WTC11 (cell line): ENCODE data around the gene WNT7A. TPM values are rescaled to one million over a fixed set of nuclear protein-coding genes. Genes with fewer than 3 reads are reported as not detected.

ENCODE experiments used
- ATAC-seq: fragments of 200-7000 bp; cut with Tn5 transposase; 2 replicates; pipeline ENCODE4 v1.10.0; 2021; ENCODE audit warnings: mild to moderate bottlenecking, moderate library complexity
- CTCF ChIA-PET: fragments of 300-600 bp; sonication (Branson Sonifier 250); formaldehyde crosslinking; loops from one replicate; lab custom pipeline; 2021; ENCODE audit warnings: antibody characterized with exemption; lab: Charles Lee
- POLR2A ChIA-PET: fragments of 350-600 bp; sonication (Branson Sonifier 250); formaldehyde crosslinking; loops from one replicate; lab custom pipeline; 2021; ENCODE audit warnings: antibody characterized with exemption; lab: Charles Lee
- DNase-seq: peaks from one replicate; pipeline ENCODE4 v3.0.0; 2021; ENCODE audit warnings: low spot score
- H3K27ac Mint-ChIP-seq: 2 replicates; pipeline ENCODE4 v1.8.0; 2021; ENCODE audit warnings: mixed read lengths
- H3K27me3 Mint-ChIP-seq: 2 replicates; pipeline ENCODE4 v1.8.0; 2021; ENCODE audit warnings: low read depth, mild to moderate bottlenecking, moderate library complexity, mixed read lengths
- H3K36me3 Mint-ChIP-seq: 2 replicates; pipeline ENCODE4 v1.8.0; 2021; ENCODE audit warnings: mixed read lengths
- H3K4me1 Mint-ChIP-seq: 2 replicates; pipeline ENCODE4 v1.8.0; 2022; ENCODE audit warnings: mixed read lengths
- H3K4me3 Mint-ChIP-seq: 2 replicates; pipeline ENCODE4 v1.8.0; 2021; ENCODE audit warnings: mild to moderate bottlenecking, moderate library complexity, mixed read lengths
- H3K9me3 Mint-ChIP-seq: 2 replicates; pipeline ENCODE4 v1.8.0; 2021; ENCODE audit warnings: mixed read lengths
- ATF1 ChIP-seq: sonication (generic); formaldehyde crosslinking; IDR thresholded peaks from 2 replicates; pipeline ENCODE4 v1.8.1; 2023; ENCODE audit warnings: mild to moderate bottlenecking, moderate library complexity, missing genetic modification reagents
- CREB1 ChIP-seq: sonication (generic); formaldehyde crosslinking; IDR thresholded peaks from 2 replicates; pipeline ENCODE4 v1.8.0; 2023; ENCODE audit warnings: mild to moderate bottlenecking, missing genetic modification reagents
- ETV6 ChIP-seq: sonication (generic); formaldehyde crosslinking; IDR thresholded peaks from 2 replicates; pipeline ENCODE4 v1.8.1; 2022; ENCODE audit warnings: mild to moderate bottlenecking, missing genetic modification reagents
- FOXK1 ChIP-seq: sonication (generic); formaldehyde crosslinking; IDR thresholded peaks from 2 replicates; pipeline ENCODE4 v1.8.0; 2022; ENCODE audit warnings: mild to moderate bottlenecking, moderate library complexity, missing genetic modification reagents
- GRHL2 ChIP-seq: fragments of 250-450 bp; sonication (Bioruptor Pico); IDR thresholded peaks from 2 replicates; pipeline ENCODE4 v1.8.0; 2022; ENCODE audit warnings: mild to moderate bottlenecking, moderate library complexity; ENCODE audit not compliant: insufficient replicate concordance, severe bottlenecking
- JUN ChIP-seq: sonication (generic); formaldehyde crosslinking; IDR thresholded peaks from 2 replicates; pipeline ENCODE4 v1.8.0; 2023; ENCODE audit warnings: mild to moderate bottlenecking, missing genetic modification reagents
- MXD4 ChIP-seq: fragments of 250-450 bp; sonication (Bioruptor Pico); IDR thresholded peaks from 2 replicates; pipeline ENCODE4 v1.8.0; 2021; ENCODE audit warnings: mild to moderate bottlenecking, moderate library complexity, borderline replicate concordance
- MYBL2 ChIP-seq: sonication (generic); formaldehyde crosslinking; IDR thresholded peaks from 2 replicates; pipeline ENCODE4 v1.8.1; 2023; ENCODE audit warnings: mild to moderate bottlenecking, moderate library complexity, missing genetic modification reagents
- PRRX2 ChIP-seq: fragments of 250-450 bp; sonication (Bioruptor Pico); IDR thresholded peaks from 2 replicates; pipeline ENCODE4 v1.8.0; 2021; ENCODE audit warnings: mild to moderate bottlenecking
- RELA ChIP-seq: sonication (generic); formaldehyde crosslinking; IDR thresholded peaks from 2 replicates; pipeline ENCODE4 v1.8.1; 2022; ENCODE audit warnings: missing genetic modification reagents, mild to moderate bottlenecking, borderline replicate concordance
- SMAD3 ChIP-seq: sonication (generic); formaldehyde crosslinking; IDR thresholded peaks from 2 replicates; pipeline ENCODE4 v1.8.0; 2022; ENCODE audit warnings: missing genetic modification reagents, mild to moderate bottlenecking, borderline replicate concordance
- SMAD4 ChIP-seq: sonication (generic); formaldehyde crosslinking; IDR thresholded peaks from 2 replicates; pipeline ENCODE4 v1.8.0; 2022; ENCODE audit warnings: mild to moderate bottlenecking, missing genetic modification reagents
- TEAD1 ChIP-seq: sonication (generic); formaldehyde crosslinking; IDR thresholded peaks from 2 replicates; pipeline ENCODE4 v1.8.0; 2022; ENCODE audit warnings: mild to moderate bottlenecking, missing genetic modification reagents
- ZBTB21 ChIP-seq: sonication (generic); formaldehyde crosslinking; IDR thresholded peaks from 2 replicates; pipeline ENCODE4 v1.8.1; 2023; ENCODE audit warnings: mild to moderate bottlenecking, missing genetic modification reagents, borderline replicate concordance
- ZNF263 ChIP-seq: sonication (generic); formaldehyde crosslinking; IDR thresholded peaks from 2 replicates; pipeline ENCODE4 v1.8.1; 2022; ENCODE audit warnings: low read depth, mild to moderate bottlenecking, moderate library complexity, missing genetic modification reagents
- ZNF396 ChIP-seq: fragments of 250-450 bp; sonication (Bioruptor Pico); IDR thresholded peaks from 2 replicates; pipeline ENCODE4 v1.8.0; 2021; ENCODE audit warnings: mild to moderate bottlenecking, moderate library complexity, borderline replicate concordance
- total RNA-seq: library from RNA; stranded (reverse); gene quantifications from 3 replicates; pipeline ENCODE4 v1.2.3, GENCODE V29; 2021
- TF ChIP-seq, protein P1 (sequence below): sonication (generic); formaldehyde crosslinking; IDR thresholded peaks from 2 replicates; pipeline ENCODE4 v1.8.1; 2023; ENCODE audit warnings: mild to moderate bottlenecking, missing genetic modification reagents, moderate library complexity
- TF ChIP-seq, protein P2 (sequence below): sonication (generic); formaldehyde crosslinking; IDR thresholded peaks from 2 replicates; pipeline ENCODE4 v1.8.0; 2022; ENCODE audit warnings: mild to moderate bottlenecking, missing genetic modification reagents
- TF ChIP-seq, protein P3 (sequence below): sonication (generic); formaldehyde crosslinking; IDR thresholded peaks from 2 replicates; pipeline ENCODE4 v1.8.1; 2022; ENCODE audit warnings: low read depth, missing genetic modification reagents, borderline replicate concordance
- TF ChIP-seq, protein P4 (sequence below): sonication (generic); formaldehyde crosslinking; IDR thresholded peaks from 2 replicates; pipeline ENCODE4 v1.8.1; 2023; ENCODE audit warnings: mild to moderate bottlenecking, missing genetic modification reagents, moderate library complexity
- TF ChIP-seq, protein P5 (sequence below): fragments of 250-450 bp; sonication (Bioruptor Pico); IDR thresholded peaks from 2 replicates; pipeline ENCODE4 v1.9.0; 2021; ENCODE audit warnings: mild to moderate bottlenecking
- TF ChIP-seq, protein P6 (sequence below): sonication (generic); formaldehyde crosslinking; IDR thresholded peaks from 2 replicates; pipeline ENCODE4 v1.8.1; 2022; ENCODE audit warnings: missing genetic modification reagents, borderline replicate concordance
- TF ChIP-seq, protein P7 (sequence below): sonication (generic); formaldehyde crosslinking; IDR thresholded peaks from 2 replicates; pipeline ENCODE4 v1.8.1; 2022; ENCODE audit warnings: low read depth, mild to moderate bottlenecking, moderate library complexity, missing genetic modification reagents, borderline replicate concordance
- TF ChIP-seq, protein P8 (sequence below): sonication (generic); formaldehyde crosslinking; IDR thresholded peaks from 2 replicates; pipeline ENCODE4 v1.8.0; 2022; ENCODE audit warnings: mild to moderate bottlenecking, missing genetic modification reagents

WNT7A gene
- total RNA-seq, 1 experiment from 2014 or later: 0.04 TPM

DNA sequence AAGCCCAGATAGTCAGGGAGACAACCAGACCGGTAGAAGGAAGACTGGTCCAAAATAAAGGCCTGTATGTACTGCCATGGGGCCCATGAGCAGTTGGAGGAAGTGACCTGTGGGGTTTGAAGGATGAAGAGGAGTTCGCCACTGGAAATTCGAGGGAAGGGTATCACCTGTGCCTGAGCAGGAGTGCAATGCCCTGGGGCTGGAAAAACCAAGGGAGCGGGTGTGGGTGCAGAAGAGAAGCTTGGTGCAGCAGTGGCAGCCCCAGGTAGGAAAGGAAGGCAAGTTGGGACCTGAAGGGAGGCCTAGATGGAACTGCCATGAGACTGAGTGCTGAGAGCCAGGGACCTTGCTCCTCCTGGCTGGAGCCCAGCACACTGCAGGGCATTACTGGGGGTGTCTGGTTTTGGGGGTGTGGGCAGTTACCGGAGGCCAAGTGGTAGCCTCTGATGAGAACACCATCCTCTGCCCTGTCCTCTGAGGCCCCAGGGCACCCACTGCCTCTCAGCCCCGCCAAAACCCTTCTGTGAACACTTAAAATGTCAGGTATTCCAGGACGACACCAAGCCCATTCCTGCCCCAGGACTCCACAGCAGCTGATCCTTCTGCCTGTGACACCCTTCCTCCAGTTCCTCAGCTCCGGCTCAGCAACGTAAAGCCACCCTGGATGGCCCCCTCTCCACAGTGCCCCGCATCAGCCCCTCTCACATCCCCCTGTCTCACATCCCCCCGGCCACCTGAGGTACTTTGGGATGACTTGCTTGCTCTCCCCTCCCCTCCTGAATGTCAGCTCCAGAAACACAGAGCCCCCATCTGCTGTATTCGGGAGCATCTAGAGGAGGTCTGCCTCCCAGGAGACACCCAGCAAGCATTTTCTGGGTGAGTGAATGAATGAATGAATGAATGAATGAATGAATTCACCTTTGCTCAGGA lies 42.9 kb downstream of the WNT7A start:
- no peak overlapping the region for H3K27ac Mint-ChIP-seq
- DNase-seq (no peak), ATAC-seq (no peak)
- H3K27me3 Mint-ChIP-seq: peaks cover 2% of the 10 kb centered on the region; the same call in 1 of the 2 replicates
- ChIA-PET POLR2A (no interaction called here), CTCF (interaction anchor here (1.8 to 2.3 kb wide), 2 partner anchors 43 to 180 kb away, joined by 5 read pairs; partner anchors contain the start of gene WNT7A)
- no peaks in the 10 kb centered on the region for H3K9me3 Mint-ChIP-seq
- H3K4me3 Mint-ChIP-seq: no peak overlapping the region
- H3K4me1 Mint-ChIP-seq: peaks cover 6% of the 10 kb centered on the region
- TF ChIP-seq ETV6 (CRISPR knock-in tag) (no peak), TEAD1 (CRISPR knock-in tag) (no peak), FOXK1 (CRISPR knock-in tag) (no peak), CREB1 (CRISPR knock-in tag) (no peak), ZNF263 (CRISPR knock-in tag) (no peak), GRHL2 (CRISPR knock-in tag) (no peak), MXD4 (no peak)
- TF ChIP-seq, protein P1, sequence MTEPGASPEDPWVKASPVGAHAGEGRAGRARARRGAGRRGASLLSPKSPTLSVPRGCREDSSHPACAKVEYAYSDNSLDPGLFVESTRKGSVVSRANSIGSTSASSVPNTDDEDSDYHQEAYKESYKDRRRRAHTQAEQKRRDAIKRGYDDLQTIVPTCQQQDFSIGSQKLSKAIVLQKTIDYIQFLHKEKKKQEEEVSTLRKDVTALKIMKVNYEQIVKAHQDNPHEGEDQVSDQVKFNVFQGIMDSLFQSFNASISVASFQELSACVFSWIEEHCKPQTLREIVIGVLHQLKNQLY (CRISPR knock-in tag): no peak
- TF ChIP-seq, protein P2, sequence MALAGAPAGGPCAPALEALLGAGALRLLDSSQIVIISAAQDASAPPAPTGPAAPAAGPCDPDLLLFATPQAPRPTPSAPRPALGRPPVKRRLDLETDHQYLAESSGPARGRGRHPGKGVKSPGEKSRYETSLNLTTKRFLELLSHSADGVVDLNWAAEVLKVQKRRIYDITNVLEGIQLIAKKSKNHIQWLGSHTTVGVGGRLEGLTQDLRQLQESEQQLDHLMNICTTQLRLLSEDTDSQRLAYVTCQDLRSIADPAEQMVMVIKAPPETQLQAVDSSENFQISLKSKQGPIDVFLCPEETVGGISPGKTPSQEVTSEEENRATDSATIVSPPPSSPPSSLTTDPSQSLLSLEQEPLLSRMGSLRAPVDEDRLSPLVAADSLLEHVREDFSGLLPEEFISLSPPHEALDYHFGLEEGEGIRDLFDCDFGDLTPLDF (CRISPR knock-in tag): no peak
- TF ChIP-seq, protein P3, sequence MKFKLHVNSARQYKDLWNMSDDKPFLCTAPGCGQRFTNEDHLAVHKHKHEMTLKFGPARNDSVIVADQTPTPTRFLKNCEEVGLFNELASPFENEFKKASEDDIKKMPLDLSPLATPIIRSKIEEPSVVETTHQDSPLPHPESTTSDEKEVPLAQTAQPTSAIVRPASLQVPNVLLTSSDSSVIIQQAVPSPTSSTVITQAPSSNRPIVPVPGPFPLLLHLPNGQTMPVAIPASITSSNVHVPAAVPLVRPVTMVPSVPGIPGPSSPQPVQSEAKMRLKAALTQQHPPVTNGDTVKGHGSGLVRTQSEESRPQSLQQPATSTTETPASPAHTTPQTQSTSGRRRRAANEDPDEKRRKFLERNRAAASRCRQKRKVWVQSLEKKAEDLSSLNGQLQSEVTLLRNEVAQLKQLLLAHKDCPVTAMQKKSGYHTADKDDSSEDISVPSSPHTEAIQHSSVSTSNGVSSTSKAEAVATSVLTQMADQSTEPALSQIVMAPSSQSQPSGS (CRISPR knock-in tag): no peak
- no peaks in the 10 kb centered on the region for H3K36me3 Mint-ChIP-seq

DNA sequence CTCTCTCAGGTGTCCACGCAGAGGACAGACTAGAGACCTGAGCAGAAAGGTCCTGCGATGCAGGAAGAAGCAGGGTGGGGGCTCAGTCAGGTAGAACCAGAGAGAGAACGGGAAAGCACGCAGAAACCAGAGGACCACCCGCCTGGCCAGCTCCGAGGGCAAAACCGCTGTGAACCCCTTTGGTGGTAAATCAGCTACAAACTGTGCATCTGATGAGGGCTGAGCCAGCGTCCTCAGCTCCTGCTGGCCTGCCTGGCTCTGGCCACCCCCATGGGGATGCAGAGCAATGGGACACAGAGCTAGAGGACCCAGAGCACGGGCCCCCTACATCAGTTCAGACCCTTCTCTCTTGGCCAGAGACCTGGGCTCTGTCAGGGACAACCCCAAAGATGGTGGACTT lies 44.6 kb downstream of the WNT7A start:
- Mint-ChIP-seq H3K4me3 (no peak overlapping the region), H3K36me3 (no peaks in the 10 kb centered on the region), H3K27me3 (peaks cover 2% of the 10 kb centered on the region), H3K9me3 (no peaks in the 10 kb centered on the region), H3K27ac (no peak overlapping the region), H3K4me1 (peaks cover 6% of the 10 kb centered on the region)
- ChIA-PET POLR2A (interaction anchor here (0.6 kb wide), 1 partner anchor 17 kb away, joined by 3 read pairs; no protein-coding TSS in a partner anchor), CTCF (interaction anchor here (1.9 to 2.0 kb wide), 2 partner anchors 45 to 177 kb away, joined by 7 to 9 read pairs; partner anchors contain the start of gene WNT7A)
- ATAC-seq: no peak
- no peak for DNase-seq
- TF ChIP-seq RELA (CRISPR knock-in tag) (no peak), ZNF396 (CRISPR knock-in tag) (no peak), CREB1 (CRISPR knock-in tag) (no peak), ZNF263 (CRISPR knock-in tag) (no peak), PRRX2 (no peak), SMAD4 (CRISPR knock-in tag) (no peak), SMAD3 (CRISPR knock-in tag) (no peak), JUN (no peak), ATF1 (CRISPR knock-in tag) (no peak), MYBL2 (CRISPR knock-in tag) (no peak), ZBTB21 (CRISPR knock-in tag) (no peak)
- TF ChIP-seq, protein P4, sequence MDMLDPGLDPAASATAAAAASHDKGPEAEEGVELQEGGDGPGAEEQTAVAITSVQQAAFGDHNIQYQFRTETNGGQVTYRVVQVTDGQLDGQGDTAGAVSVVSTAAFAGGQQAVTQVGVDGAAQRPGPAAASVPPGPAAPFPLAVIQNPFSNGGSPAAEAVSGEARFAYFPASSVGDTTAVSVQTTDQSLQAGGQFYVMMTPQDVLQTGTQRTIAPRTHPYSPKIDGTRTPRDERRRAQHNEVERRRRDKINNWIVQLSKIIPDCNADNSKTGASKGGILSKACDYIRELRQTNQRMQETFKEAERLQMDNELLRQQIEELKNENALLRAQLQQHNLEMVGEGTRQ (CRISPR knock-in tag): no peak
- TF ChIP-seq, protein P5, sequence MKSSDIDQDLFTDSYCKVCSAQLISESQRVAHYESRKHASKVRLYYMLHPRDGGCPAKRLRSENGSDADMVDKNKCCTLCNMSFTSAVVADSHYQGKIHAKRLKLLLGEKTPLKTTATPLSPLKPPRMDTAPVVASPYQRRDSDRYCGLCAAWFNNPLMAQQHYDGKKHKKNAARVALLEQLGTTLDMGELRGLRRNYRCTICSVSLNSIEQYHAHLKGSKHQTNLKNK (CRISPR knock-in tag): no peak
- TF ChIP-seq, protein P6, sequence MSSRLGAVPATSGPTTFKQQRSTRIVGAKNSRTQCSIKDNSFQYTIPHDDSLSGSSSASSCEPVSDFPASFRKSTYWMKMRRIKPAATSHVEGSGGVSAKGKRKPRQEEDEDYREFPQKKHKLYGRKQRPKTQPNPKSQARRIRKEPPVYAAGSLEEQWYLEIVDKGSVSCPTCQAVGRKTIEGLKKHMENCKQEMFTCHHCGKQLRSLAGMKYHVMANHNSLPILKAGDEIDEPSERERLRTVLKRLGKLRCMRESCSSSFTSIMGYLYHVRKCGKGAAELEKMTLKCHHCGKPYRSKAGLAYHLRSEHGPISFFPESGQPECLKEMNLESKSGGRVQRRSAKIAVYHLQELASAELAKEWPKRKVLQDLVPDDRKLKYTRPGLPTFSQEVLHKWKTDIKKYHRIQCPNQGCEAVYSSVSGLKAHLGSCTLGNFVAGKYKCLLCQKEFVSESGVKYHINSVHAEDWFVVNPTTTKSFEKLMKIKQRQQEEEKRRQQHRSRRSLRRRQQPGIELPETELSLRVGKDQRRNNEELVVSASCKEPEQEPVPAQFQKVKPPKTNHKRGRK (CRISPR knock-in tag): no peak
- TF ChIP-seq, protein P7, sequence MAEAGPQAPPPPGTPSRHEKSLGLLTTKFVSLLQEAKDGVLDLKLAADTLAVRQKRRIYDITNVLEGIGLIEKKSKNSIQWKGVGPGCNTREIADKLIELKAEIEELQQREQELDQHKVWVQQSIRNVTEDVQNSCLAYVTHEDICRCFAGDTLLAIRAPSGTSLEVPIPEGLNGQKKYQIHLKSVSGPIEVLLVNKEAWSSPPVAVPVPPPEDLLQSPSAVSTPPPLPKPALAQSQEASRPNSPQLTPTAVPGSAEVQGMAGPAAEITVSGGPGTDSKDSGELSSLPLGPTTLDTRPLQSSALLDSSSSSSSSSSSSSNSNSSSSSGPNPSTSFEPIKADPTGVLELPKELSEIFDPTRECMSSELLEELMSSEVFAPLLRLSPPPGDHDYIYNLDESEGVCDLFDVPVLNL: no peak
- TF ChIP-seq, protein P8, sequence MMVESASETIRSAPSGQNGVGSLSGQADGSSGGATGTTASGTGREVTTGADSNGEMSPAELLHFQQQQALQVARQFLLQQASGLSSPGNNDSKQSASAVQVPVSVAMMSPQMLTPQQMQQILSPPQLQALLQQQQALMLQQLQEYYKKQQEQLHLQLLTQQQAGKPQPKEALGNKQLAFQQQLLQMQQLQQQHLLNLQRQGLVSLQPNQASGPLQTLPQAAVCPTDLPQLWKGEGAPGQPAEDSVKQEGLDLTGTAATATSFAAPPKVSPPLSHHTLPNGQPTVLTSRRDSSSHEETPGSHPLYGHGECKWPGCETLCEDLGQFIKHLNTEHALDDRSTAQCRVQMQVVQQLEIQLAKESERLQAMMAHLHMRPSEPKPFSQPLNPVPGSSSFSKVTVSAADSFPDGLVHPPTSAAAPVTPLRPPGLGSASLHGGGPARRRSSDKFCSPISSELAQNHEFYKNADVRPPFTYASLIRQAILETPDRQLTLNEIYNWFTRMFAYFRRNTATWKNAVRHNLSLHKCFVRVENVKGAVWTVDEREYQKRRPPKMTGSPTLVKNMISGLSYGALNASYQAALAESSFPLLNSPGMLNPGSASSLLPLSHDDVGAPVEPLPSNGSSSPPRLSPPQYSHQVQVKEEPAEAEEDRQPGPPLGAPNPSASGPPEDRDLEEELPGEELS (CRISPR knock-in tag): no peak
